ENCODE results near the gene IKBKE.
A peak's percentile ranks its signal among the peaks of the same experiment; 100 is the strongest.

Gene IKBKE

DNA sequence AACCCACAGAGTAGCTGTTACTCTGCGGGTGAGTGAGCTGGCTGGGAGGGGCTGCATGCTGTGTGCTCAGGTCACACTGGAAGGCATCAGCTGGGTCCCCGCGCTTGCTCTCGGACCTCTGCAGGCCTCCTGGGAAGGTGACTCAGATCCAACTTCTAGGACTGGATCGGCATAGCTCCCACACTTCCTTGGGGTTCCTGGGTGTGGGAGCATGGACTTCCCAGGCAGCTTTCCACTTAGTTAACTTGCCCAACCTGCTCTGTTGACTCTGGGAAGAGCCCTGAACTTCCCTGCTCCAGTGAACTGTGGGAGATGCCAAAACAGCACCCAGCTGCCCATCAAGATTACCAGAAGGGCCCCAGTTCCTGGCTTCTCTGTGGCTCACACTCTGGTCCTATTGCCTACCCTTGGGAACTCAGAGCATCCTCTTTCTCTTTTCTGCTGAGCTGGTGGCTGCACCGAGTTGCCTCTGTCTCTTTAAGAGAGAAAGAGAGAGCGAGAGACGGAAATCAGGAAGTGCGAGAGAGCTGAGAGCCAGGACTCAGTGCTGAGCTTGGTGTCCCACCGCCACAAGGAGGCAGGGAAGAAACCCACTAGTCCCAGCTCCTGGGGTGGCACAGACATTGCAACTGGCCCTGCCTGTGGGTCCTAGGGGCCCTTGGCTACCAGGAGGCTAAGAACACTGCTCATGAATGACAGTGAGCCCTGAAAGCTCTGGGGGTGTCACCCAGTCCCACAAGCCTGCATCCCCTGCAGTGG lies at the start of gene IKBKE:
Gene IKBKE, plus strand, starts transcription at position 544 of the 759 bp plus-strand sequence. CDS start 2,752 bp downstream, outside the sequence.
- DNase-seq (ENCODE audit: low spot score) = peak; percentile 78

DNA sequence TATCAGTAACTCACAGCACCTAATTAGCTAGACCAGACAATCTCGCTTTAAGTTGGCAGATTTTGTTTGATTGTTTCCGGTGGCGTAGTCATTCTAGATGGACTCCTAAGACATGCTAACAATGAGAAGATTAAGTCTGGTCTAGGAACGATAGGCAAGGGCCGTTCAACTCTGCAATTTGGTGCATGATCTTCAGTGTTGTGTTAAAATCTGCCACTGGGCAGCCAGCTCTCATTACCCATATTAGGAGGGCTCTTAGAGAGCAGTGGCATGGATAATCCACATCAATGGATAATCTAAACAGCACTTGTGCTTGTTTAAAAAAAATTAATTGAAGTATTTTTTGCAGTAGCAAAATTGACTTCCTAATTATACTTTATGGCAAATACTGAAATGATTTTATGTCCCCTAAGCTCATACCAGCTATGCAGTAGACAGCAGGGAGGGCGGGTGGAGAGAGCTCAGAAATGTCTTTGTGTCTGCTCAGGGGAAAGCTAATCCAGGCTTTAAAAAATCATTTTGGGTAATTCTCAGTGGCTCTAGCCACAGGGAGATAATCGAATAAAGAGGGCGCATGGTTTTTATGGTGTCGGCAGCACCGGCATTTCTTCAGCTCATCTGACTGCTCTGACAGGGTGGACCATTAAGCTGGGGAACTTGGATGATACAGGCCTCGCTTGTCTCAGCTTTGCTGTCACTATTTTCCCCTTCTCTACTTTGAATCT lies 48.5 kb upstream of the IKBKE start:
- DNase-seq (ENCODE audit: low spot score) = no peak

DNA sequence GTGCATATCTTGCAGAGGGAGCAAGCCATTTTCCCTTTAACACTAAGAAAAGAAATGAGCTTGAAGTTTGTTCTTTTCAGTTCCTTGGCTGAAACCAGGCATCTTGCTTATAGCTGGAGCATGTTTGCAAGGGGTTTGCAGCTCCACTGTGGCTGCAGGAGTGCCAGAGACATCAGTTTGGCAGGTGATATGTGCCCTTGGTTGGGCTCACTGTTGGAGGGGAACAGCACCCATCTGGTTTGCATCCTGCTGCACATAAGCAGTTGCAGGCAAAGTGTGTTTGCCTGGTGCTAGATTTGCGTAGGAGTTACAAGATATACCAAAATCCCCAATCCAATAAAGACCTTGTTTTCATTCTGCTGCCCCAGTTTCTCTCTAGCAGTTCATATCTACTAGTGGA lies 47.8 kb upstream of the IKBKE start:
- DNase-seq (ENCODE audit: low spot score) = no peak

DNA sequence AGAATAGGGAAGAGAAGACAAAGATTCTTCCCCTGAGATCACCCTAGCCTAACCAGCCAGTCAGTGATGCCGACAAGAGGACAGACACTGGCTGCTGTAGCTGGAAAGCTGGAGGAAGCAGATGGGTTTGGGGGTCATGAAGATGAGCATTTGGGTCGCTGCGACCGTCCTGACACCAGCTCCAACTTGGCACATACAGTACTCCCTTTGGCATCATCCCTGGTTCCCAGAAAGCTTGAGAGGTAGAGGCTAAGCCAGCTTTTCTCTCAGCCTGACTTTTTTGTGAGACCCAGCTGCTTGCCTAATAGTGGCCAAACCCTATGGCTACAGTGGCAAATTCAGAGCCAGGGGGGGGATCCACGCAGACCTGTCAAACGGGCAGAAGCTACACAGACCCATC lies 43.0 kb upstream of the IKBKE start:
- DNase-seq (ENCODE audit: low spot score) = no peak

DNA sequence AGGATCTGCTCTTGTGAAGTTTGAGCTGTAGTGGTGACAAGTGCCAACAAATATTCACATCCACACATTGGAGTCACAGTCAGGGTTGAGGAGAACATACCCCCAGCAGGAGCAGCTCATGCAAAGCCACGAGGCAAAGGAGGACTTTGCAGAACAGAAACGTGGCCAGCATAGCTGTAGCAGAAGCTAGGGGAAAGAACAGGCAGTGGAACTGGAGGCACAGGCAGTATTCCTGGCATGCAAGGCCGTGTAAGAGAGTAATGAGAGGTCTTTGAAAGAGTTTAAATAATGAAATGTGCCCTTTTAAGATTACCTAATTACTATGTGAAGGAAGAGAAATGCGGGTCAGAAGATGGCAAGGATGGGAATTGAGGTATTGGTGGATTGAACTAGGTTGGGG lies 40.9 kb upstream of the IKBKE start:
- no peak for DNase-seq (ENCODE audit: low spot score)

DNA sequence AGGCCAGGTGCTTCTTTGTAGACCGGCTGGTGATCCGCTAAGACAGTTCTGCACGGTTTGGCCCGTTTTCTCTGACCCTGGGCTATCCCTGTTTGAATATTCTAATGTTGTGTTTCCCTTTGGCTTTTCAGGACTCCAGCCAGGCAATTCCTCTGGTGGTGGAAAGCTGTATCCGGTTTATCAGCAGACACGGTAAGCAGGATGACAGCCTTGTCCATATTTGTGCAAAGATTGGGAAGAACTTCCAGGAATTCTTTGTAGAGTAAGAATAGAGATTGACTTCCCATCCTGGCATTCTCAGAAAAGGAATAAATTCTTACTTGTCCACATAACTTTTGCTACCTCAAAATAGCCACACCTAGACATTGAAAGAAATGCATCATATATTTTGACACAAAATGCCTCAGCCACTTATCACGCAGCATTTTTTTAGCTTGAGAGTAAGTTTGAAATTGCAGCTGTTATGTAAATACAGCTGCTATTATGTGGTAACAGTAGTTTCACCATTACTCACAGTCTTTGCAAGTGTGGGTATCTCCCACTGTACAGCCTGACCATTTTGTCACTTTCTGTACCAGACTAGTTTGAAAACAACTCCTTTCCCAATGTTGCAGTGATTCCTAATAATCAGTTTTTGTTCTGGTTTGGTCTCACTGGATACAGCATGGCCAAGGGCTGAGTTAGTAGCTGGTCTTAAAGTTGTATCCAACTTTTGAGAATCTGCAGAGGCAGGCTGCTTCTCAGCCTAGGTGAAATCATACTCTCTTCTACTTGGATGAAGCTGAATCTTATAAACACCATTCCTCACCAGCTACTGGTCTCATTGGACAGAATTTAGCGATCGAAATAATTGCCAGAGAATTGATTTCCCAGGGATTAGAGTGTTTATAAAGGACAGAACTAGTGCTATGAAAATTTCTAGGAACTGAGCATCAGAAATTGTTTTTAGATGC lies 40.0 kb upstream of the IKBKE start:
- DNase-seq (ENCODE audit: low spot score) = no peak

DNA sequence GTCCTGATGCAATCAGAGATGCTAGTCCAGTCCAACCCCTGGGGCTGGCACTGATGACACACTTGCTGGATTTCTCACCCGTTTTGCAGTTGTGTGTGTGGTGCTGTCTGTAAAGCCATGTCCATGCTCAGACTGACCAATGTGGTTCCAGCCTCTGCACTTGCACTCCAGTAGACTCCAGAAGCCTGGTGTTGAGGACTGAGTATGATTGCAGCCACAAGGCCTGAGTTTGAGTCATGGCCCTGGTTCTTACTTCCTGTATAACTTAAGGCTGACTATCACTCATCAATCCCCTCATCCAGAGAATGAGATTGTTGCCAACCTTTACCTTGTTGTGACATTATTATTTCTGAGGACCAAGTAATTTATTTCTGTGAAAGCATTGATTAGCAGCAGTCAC lies 34.8 kb upstream of the IKBKE start:
- no peak for DNase-seq (ENCODE audit: low spot score)

DNA sequence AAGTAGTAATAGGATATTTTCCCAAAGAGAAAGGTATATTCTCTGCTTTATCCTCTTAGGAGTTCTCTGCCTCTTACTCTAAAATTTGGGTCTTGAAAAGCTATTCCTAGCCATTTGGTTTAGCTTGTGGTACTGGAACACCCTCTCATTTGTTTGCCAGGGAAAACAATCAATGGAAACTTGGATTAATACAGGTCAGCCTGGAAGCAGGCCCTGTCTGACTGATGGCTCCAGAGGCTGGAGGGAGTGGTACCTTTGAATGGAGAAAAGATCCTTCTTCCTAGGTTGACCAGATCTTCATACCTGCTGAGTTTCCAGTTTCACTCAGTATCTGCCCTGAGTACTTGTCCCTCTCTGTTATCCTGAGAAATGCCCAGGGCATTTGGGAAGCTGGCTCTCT lies 31.7 kb upstream of the IKBKE start:
- no peak for DNase-seq (ENCODE audit: low spot score)

DNA sequence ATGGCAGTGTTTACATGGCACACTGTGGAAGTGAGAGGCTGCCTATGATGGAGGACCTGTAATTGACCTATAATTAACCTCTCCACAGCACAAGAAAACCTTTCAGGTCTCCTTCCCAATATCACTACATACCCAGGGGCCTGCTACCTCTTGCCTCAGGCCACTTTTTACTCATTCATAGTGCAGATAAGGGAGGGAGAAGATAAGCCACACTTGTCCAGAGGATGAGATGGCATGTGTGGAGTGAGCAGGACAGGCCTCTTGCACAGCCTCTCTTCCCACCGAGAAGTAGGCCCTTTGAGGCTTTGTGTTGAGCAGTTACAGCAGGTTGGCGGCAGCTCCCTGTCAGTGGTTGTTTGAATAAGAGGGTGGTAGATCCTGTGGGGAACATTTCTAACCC lies 31.1 kb upstream of the IKBKE start:
- DNase-seq (ENCODE audit: low spot score) = no peak

DNA sequence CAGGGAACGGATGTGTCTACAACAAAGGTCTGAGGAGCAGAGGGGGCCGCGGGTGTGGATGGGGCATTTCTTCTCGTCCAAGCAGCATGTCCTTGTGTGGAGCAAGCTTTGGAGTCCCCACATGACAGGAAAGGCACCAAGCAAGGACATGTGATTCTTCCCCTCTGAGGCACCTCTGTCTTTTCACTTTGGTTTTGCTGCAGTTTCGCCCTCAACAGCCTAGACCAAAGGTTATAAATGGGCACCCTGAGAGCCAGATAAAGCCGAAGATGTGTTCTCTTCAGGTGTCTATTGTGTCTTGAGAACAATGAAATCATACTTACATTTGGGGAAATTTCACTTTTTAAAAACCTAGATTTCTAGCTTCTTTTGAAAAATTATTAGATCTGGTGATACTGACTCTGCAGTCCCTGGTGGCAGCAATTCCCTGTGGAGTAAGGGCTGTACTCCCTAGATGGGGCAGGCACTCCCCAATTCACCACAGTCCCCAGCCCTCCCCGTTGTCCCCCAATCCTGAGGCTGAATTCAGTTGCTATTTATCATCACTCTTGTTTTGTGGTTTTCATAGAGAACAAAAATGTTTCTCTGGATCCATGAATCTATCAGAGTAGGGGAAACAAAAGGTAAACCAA lies 28.8 kb upstream of the IKBKE start:
- DNase-seq (ENCODE audit: low spot score) = no peak

DNA sequence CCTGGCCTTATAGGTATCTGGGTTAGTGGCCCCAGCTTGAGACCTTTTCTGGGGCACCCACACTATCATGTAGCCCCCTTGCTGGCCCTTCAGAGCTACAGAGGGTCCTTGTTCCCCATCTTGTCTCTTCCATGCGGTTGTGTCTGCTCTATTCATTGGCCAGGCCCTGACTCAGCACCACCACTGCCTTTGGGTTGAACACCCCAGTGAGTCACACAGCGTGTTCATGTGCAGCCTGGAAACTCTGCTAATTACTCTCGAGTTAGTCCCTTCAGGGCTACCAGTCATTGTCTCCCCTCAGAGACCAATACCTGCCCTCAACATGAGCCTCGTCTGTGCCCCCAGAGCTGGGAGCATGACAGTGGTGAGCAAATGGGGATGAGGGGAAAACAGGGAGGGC lies 28.2 kb upstream of the IKBKE start:
- DNase-seq (ENCODE audit: low spot score) = no peak

DNA sequence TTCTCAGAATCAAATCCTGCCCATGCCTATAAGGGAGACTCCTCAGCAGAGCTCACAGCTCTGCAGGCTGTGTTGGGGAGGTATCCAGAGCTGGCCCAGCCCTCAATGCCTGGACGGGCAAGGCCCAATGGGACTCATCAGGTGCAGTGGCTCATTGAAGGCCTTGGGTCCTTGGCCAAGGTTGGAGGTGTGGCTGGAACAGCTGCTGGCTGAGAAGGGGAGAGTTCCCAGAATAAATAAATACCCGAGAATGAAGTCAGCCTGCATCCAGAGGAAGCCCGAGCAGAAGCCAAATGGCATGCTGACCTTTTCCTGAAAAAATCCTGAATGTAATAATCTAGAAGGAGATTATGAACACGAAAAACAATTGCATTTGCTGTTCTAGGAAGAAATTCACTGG lies 25.2 kb upstream of the IKBKE start:
- no peak for DNase-seq (ENCODE audit: low spot score)

DNA sequence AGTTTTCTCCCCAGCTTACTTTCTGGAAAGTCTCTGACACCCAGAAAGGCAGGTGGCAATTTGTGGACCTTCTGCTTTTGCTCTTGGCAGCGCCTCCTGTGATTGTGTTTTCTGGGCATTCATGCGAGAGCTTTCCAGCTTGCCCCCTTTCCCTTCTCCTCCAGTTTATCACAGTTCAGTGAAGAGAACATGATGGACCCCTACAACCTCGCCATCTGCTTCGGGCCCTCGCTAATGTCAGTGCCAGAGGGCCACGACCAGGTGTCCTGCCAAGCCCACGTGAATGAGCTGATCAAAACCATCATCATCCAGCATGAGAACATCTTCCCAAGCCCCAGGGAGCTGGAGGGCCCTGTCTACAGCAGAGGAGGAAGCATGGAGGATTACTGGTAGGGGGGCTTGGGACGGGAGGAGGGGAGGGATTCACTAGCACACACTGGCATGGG lies 24.3 kb upstream of the IKBKE start:
- DNase-seq (ENCODE audit: low spot score) = no peak

DNA sequence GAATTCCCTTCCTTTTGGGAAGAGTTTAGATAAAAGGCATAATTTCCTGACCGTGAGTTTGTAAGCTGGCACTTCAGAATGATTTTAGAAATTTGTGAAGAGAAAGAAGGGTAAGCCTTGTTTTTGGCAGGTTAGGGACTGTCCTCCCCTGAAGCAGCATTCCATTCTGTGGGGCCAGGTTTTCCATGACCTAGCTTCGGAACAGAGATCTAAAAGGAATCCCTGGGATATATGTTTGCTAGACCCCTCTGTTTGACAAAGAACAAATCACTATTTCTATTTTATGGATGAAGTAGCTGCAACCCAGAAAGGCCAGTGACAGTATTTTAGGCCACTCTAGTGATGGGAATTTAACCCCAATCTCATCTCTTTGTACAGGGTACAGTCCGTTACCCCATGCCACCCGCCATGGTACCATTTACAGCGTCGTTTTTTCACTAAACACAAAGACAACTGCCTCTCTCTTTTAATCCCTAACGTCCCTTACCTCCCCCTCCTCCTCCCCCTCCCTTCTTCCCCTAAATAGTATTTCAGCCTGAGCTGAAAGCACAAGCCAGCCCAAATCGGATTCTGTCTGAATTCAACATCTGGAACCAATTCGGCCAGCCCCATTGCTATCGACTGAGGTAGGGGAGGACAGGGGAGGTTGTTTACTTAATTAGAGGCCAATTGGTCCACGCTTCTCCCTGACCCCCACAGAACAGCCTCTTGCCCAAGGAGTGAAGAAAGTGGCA lies 23.4 kb upstream of the IKBKE start:
- no peak for DNase-seq (ENCODE audit: low spot score)

DNA sequence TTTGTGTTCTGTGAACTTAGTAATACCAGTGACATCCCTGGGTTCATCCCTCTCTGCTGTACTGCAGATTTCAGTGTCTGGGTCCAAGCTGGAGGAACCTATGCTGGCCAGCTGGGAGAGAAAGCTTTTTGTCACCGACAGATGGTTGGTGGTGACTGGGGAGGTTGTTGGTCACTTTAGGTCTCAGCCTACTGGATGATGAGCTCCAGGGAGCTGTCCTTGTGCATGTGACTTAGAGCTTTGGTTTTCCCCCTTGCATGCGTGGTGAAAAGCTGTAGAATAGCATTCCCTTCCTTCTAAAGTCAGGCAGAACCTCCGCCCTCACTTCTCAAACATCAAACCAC lies 22.9 kb upstream of the IKBKE start:
- DNase-seq (ENCODE audit: low spot score) = no peak

DNA sequence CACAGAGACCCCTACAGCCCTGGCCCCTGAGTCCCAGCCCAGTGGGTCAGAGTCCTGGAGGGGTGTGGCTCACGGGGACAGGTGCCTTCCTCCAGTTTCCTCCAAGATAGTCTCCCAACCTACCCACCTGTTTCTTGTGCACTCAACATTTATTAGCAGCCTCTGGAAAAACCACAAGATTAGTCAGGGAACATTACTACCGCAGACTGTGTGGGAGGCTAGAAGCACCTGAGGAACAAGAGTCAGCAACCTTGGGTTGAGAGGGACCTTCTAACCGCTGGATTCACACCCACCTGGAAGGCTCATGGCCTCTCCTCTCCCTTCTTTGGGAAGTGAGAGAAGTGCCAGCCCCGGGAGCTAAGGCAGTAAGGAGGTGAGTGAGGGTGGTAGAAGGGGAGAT lies 22.5 kb upstream of the IKBKE start:
- DNase-seq (ENCODE audit: low spot score) = no peak

DNA sequence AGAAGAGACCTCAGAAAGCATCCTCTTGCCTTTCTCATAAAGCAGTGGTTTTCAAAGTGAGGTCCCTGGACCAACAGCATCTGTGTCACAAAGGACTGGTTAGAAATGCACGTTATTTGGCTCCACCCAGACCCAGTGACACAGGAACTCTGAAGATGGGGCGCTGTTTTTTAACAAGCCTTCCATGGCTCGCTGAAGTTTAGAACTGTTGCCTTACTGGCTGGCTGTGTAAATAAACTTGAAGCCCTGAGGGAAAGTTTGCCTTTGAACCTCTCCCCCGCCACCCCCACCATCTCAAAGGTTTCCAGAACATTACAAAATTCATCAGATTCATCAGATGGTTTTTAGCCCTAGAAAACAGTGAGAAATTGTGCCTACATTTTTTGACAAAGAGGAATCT lies 21.8 kb upstream of the IKBKE start:
- no peak for DNase-seq (ENCODE audit: low spot score)

DNA sequence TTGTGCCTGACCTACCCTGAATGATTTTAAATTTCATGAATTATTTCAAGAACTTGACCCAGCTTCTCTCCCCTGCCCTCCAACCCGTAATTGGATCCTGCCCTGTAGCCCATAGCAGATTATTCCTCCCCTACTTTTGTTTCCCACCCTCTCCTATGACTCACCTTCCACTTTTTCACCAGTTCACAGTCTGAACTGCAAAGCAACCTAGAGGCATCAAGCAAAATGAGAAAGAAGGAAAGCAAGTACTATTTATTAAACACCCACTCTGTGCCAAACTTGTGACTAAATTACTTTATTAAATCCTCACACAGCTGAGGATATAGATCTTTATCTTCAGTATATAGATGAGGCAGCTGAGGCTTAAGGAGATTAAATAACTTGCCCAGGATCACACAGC lies 20.7 kb upstream of the IKBKE start:
- no peak for DNase-seq (ENCODE audit: low spot score)

DNA sequence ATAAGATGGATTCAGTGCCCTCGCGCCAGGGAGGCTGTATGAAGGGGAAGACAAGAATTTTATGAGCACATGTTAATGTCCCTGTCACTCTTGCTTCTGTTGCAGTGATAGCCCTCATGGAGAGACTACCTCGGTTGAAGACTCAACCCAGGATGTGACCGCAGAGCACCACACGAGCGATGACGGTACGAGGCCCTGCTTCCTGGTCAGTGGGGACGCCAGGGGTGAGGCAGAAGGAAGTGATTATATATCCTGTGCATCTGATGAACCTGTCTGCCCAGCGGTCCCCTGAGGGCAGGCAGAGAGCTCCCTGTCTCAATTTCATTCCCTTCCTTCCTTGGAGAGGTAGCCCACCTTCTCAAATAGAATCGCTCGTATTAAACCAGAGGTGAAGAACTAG lies 20.0 kb upstream of the IKBKE start:
- DNase-seq (ENCODE audit: low spot score) = no peak

DNA sequence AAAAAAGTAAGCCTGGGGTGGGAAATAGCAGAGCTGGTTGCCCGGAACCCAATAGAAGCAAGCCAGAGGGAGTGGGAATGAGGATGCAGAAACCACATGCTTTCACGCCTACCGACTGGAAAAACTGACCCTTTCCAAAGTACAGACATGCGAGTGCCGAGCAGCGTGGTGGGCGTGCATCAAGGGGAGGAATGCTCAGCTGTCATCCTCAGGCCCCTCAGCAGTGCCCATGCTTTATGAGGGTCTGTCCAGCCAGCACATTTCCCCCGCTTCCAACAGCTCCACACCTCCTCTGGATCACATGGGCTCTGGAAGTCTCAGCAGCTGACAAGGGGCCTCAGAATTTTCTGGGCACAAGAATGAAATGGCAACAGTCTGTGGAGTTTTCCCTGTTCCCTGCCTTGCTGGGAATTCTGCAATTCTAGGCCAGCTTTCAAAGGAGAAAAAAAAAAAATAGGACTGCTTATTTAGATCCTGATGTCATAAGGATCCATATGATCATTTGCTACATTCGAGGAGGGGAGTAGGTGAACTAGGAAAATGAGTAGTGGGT lies 19.1 kb upstream of the IKBKE start:
- no peak for DNase-seq (ENCODE audit: low spot score)

DNA sequence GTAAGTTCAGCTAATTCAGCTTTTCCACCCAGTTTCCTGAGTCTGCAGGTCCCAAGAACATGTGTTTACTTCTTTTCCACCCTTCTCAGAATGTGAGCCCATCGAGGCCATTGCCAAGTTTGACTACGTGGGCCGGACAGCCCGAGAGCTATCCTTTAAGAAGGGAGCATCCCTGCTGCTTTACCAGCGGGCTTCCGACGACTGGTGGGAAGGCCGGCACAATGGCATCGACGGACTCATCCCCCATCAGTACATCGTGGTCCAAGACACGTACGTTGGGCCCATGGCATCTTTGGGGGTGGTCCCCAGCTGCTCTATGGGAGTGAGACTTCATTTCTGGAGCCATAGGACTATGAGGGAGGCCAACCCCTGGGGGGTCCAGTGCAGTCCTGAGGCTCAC lies 17.2 kb upstream of the IKBKE start:
- DNase-seq (ENCODE audit: low spot score) = no peak
